GM23338 (cell line): ENCODE data around the gene LTB. TPM values are rescaled to one million over a fixed set of nuclear protein-coding genes. Genes with fewer than 3 reads are reported as not detected.

Experiments used
- ATAC-seq: fragments of 200-7000 bp; cut with Tn5 transposase; 3 replicates; pipeline ENCODE4 v1.9.1; 2020
- DNase-seq: peaks from one replicate; pipeline ENCODE4 v3.0.0-alpha.2; 2015; ENCODE audit warnings: low spot score
- H2AFZ ChIP-seq: fragments of 200-600 bp; sonication (generic); 2 replicates; pipeline ENCODE4 v1.8.0; 2016; ENCODE audit warnings: antibody characterized with exemption, mild to moderate bottlenecking, moderate library complexity
- H3F3A ChIP-seq: fragments of 200-600 bp; sonication (generic); replicated peaks from 2 replicates; pipeline ENCODE4 v1.8.0; 2017; ENCODE audit warnings: antibody characterized with exemption, mixed run types, low read depth
- H3K27ac ChIP-seq: fragments of 200-600 bp; sonication (generic); 2 replicates; pipeline ENCODE4 v1.6.1; 2016; ENCODE audit warnings: low read depth
- H3K27me3 ChIP-seq: fragments of 200-600 bp; sonication (generic); 2 replicates; pipeline ENCODE4 v1.8.0; 2016; ENCODE audit warnings: mild to moderate bottlenecking, mixed run types, moderate library complexity; ENCODE audit not compliant: insufficient read depth
- H3K36me3 ChIP-seq: fragments of 200-600 bp; sonication (generic); 2 replicates; pipeline ENCODE4 v1.8.0; 2016; ENCODE audit warnings: mild to moderate bottlenecking; ENCODE audit not compliant: insufficient read depth
- H3K4me1 ChIP-seq: fragments of 200-600 bp; sonication (generic); 2 replicates; pipeline ENCODE4 v1.8.0; 2016; ENCODE audit warnings: mild to moderate bottlenecking, moderate library complexity; ENCODE audit not compliant: insufficient read depth
- H3K4me2 ChIP-seq: fragments of 200-600 bp; sonication (generic); 2 replicates; pipeline ENCODE4 v1.7.1; 2017; ENCODE audit warnings: mixed run types
- H3K4me3 ChIP-seq: fragments of 200-600 bp; sonication (generic); 2 replicates; pipeline ENCODE4 v1.6.1; 2016; ENCODE audit warnings: mixed run types
- H3K79me2 ChIP-seq: fragments of 200-600 bp; sonication (generic); replicated peaks from 2 replicates; pipeline ENCODE4 v1.8.0; 2017; ENCODE audit warnings: mild to moderate bottlenecking; ENCODE audit not compliant: insufficient read depth
- H3K9me2 ChIP-seq: fragments of 200-600 bp; sonication (generic); 2 replicates; pipeline ENCODE4 v1.8.0; 2017; ENCODE audit not compliant: insufficient read depth
- H4K20me1 ChIP-seq: fragments of 200-600 bp; sonication (generic); replicated peaks from 2 replicates; pipeline ENCODE4 v1.8.0; 2017; ENCODE audit warnings: mild to moderate bottlenecking; ENCODE audit not compliant: insufficient read depth
- H3K27ac Mint-ChIP-seq: 2 replicates; pipeline ENCODE4 v1.8.0; 2020; ENCODE audit warnings: inconsistent platforms, mild to moderate bottlenecking, moderate library complexity, mixed read lengths
- H3K27me3 Mint-ChIP-seq: 3 replicates; pipeline ENCODE4 v1.8.0; 2022; ENCODE audit warnings: low read depth, mild to moderate bottlenecking, moderate library complexity, mixed read lengths, inconsistent platforms; ENCODE audit not compliant: insufficient read depth, poor library complexity
- H3K36me3 Mint-ChIP-seq: 3 replicates; pipeline ENCODE4 v1.8.0; 2021; ENCODE audit warnings: low read depth, mild to moderate bottlenecking, inconsistent platforms, moderate library complexity, mixed read lengths
- H3K4me1 Mint-ChIP-seq: 3 replicates; pipeline ENCODE4 v1.8.0; 2020; ENCODE audit warnings: mild to moderate bottlenecking, inconsistent platforms, mixed read lengths
- H3K4me3 Mint-ChIP-seq: 3 replicates; pipeline ENCODE4 v1.8.0; 2021; ENCODE audit warnings: moderate library complexity, mild to moderate bottlenecking, inconsistent platforms, mixed read lengths
- H3K9me3 Mint-ChIP-seq: 3 replicates; pipeline ENCODE4 v1.8.0; 2020; ENCODE audit warnings: moderate library complexity, mild to moderate bottlenecking, inconsistent platforms, mixed read lengths
- CREB1 ChIP-seq: fragments of 250-450 bp; sonication (Bioruptor Pico); IDR thresholded peaks from 2 replicates; pipeline ENCODE4 v1.5.0; 2020; ENCODE audit warnings: low read depth, mild to moderate bottlenecking, moderate library complexity
- EZH2 ChIP-seq: fragments of 200-600 bp; sonication (generic); IDR thresholded peaks from one replicate; pipeline ENCODE4 v1.8.0; 2017; ENCODE audit warnings: antibody characterized with exemption, mild to moderate bottlenecking, low read depth; ENCODE audit not compliant: unreplicated experiment
- EZH2phosphoT487 ChIP-seq: fragments of 200-600 bp; sonication (generic); IDR thresholded peaks from one replicate; pipeline ENCODE4 v1.8.1; 2018; ENCODE audit warnings: antibody characterized with exemption; ENCODE audit not compliant: unreplicated experiment
- JUNB ChIP-seq: IDR thresholded peaks from one replicate; pipeline ENCODE4 v1.6.1; 2016; ENCODE audit warnings: antibody characterized with exemption; ENCODE audit not compliant: unreplicated experiment
- NANOG ChIP-seq: IDR thresholded peaks from 2 replicates; pipeline ENCODE4 v1.6.1; 2016; ENCODE audit warnings: antibody characterized with exemption, borderline replicate concordance
- POLR2AphosphoS5 ChIP-seq: IDR thresholded peaks from 2 replicates; pipeline ENCODE4 v1.6.1; 2016; ENCODE audit warnings: antibody characterized with exemption, low read depth
- STAT1 ChIP-seq: IDR thresholded peaks from one replicate; pipeline ENCODE4 v1.6.1; 2016; ENCODE audit warnings: antibody characterized with exemption; ENCODE audit not compliant: unreplicated experiment
- ZNF114 ChIP-seq: fragments of 250-450 bp; sonication (Bioruptor Pico); IDR thresholded peaks from 2 replicates; pipeline ENCODE4 v1.5.0; 2020; ENCODE audit warnings: mild to moderate bottlenecking, moderate library complexity
- ZNF331 ChIP-seq: fragments of 250-450 bp; sonication (Bioruptor Pico); IDR thresholded peaks from 2 replicates; pipeline ENCODE4 v1.5.0; 2020; ENCODE audit warnings: low read depth, mild to moderate bottlenecking, moderate library complexity
- polyA plus RNA-seq: library from polyadenylated mRNA; unstranded; fragments of >200 nt; fragmentation: Nextera tagmentation; extraction: Ambion mirVana; gene quantifications from 2 replicates; pipeline ENCODE4 v1.2.1, GENCODE V29; 2016
- total RNA-seq: library from RNA; depleted of rRNA; stranded (reverse); fragments of >200 nt; shearing (Covaris generic); gene quantifications from 2 replicates; pipeline ENCODE4 v1.2.3, GENCODE V29; 2014
- TF ChIP-seq, protein P1 (sequence below), 2 experiments: fragments of 200-600 bp in 1 of 2; sonication (generic) in 1 of 2; conservative IDR thresholded peaks; 2 replicates each; pipeline versions ENCODE4 v1.5.1 to v1.6.1; 2016 to 2017; ENCODE audit warnings: antibody characterized with exemption in 2 of 2, low read depth in 2 of 2, mild to moderate bottlenecking in 2 of 2, moderate library complexity in 1 of 2
- TF ChIP-seq, protein P2 (sequence below): fragments of 250-450 bp; sonication (Bioruptor Pico); IDR thresholded peaks from 2 replicates; pipeline ENCODE4 v1.5.0; 2020; ENCODE audit warnings: mild to moderate bottlenecking, moderate library complexity
- TF ChIP-seq, protein P3 (sequence below): IDR thresholded peaks from 2 replicates; pipeline ENCODE4 v1.6.1; 2016; ENCODE audit warnings: antibody characterized with exemption
- TF ChIP-seq, protein P4 (sequence below): IDR thresholded peaks from one replicate; pipeline ENCODE4 v1.6.1; 2018; ENCODE audit warnings: antibody characterized with exemption; ENCODE audit not compliant: unreplicated experiment

LTB gene
- total and polyA plus RNA-seq, 2 experiments from 2014 or later, result 1.7 TPM; not detected in 1

DNA sequence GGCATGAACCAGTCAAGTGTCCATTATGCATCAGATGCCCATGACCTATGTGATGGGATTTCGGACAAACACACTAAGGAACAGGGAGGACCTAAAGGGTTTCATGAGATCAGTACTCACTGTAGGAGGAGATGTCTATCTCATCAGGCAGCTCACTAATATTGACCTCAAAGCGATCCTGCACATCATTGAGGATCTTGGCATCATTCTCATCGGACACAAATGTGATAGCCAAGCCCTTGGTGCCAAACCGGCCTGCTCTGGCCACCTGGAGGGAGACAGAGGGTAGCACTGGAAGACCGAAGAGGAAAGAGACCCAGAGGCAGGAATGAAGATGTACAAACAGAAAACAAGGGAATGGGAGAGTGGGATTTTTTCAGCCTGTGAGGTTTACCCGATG lies 51.6 kb downstream of the LTB start:
- peaks cover 37% of the 10 kb centered on the region for H3K79me2 ChIP-seq
- H3K27ac ChIP-seq, result no peak overlapping the region; the same call in 1 of the 2 replicates
- H3F3A ChIP-seq, result peaks cover 61% of the 10 kb centered on the region
- H3K4me2 ChIP-seq, result no peak overlapping the region
- H3K9me3 Mint-ChIP-seq, result no peaks in the 10 kb centered on the region
- no peaks in the 10 kb centered on the region for H3K27me3 ChIP-seq
- peaks cover 41% of the 10 kb centered on the region for H4K20me1 ChIP-seq
- no peak overlapping the region for H2AFZ ChIP-seq
- peaks cover 71% of the 10 kb centered on the region for H3K36me3 Mint-ChIP-seq
- H3K27me3 Mint-ChIP-seq, result peaks cover 13% of the 10 kb centered on the region
- no peak overlapping the region for H3K27ac Mint-ChIP-seq
- peaks cover 59% of the 10 kb centered on the region for H3K36me3 ChIP-seq
- no peak overlapping the region for H3K4me3 Mint-ChIP-seq
- no peak for ATAC-seq
- H3K4me3 ChIP-seq, result no peak overlapping the region
- H3K9me2 ChIP-seq, result no peaks in the 10 kb centered on the region
- H3K4me1 Mint-ChIP-seq, result peaks cover 37% of the 10 kb centered on the region
- H3K4me1 ChIP-seq, result peaks cover 4% of the 10 kb centered on the region
- no peak for DNase-seq
- TF ChIP-seq, protein P1, sequence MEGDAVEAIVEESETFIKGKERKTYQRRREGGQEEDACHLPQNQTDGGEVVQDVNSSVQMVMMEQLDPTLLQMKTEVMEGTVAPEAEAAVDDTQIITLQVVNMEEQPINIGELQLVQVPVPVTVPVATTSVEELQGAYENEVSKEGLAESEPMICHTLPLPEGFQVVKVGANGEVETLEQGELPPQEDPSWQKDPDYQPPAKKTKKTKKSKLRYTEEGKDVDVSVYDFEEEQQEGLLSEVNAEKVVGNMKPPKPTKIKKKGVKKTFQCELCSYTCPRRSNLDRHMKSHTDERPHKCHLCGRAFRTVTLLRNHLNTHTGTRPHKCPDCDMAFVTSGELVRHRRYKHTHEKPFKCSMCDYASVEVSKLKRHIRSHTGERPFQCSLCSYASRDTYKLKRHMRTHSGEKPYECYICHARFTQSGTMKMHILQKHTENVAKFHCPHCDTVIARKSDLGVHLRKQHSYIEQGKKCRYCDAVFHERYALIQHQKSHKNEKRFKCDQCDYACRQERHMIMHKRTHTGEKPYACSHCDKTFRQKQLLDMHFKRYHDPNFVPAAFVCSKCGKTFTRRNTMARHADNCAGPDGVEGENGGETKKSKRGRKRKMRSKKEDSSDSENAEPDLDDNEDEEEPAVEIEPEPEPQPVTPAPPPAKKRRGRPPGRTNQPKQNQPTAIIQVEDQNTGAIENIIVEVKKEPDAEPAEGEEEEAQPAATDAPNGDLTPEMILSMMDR (conservative IDR thresholded peaks at IDR 0.05; ENCODE audit: low read depth in 2 of 2), result no peak
- no peak for TF ChIP-seq JUNB
- no peak for TF ChIP-seq NANOG
- TF ChIP-seq, protein P2, sequence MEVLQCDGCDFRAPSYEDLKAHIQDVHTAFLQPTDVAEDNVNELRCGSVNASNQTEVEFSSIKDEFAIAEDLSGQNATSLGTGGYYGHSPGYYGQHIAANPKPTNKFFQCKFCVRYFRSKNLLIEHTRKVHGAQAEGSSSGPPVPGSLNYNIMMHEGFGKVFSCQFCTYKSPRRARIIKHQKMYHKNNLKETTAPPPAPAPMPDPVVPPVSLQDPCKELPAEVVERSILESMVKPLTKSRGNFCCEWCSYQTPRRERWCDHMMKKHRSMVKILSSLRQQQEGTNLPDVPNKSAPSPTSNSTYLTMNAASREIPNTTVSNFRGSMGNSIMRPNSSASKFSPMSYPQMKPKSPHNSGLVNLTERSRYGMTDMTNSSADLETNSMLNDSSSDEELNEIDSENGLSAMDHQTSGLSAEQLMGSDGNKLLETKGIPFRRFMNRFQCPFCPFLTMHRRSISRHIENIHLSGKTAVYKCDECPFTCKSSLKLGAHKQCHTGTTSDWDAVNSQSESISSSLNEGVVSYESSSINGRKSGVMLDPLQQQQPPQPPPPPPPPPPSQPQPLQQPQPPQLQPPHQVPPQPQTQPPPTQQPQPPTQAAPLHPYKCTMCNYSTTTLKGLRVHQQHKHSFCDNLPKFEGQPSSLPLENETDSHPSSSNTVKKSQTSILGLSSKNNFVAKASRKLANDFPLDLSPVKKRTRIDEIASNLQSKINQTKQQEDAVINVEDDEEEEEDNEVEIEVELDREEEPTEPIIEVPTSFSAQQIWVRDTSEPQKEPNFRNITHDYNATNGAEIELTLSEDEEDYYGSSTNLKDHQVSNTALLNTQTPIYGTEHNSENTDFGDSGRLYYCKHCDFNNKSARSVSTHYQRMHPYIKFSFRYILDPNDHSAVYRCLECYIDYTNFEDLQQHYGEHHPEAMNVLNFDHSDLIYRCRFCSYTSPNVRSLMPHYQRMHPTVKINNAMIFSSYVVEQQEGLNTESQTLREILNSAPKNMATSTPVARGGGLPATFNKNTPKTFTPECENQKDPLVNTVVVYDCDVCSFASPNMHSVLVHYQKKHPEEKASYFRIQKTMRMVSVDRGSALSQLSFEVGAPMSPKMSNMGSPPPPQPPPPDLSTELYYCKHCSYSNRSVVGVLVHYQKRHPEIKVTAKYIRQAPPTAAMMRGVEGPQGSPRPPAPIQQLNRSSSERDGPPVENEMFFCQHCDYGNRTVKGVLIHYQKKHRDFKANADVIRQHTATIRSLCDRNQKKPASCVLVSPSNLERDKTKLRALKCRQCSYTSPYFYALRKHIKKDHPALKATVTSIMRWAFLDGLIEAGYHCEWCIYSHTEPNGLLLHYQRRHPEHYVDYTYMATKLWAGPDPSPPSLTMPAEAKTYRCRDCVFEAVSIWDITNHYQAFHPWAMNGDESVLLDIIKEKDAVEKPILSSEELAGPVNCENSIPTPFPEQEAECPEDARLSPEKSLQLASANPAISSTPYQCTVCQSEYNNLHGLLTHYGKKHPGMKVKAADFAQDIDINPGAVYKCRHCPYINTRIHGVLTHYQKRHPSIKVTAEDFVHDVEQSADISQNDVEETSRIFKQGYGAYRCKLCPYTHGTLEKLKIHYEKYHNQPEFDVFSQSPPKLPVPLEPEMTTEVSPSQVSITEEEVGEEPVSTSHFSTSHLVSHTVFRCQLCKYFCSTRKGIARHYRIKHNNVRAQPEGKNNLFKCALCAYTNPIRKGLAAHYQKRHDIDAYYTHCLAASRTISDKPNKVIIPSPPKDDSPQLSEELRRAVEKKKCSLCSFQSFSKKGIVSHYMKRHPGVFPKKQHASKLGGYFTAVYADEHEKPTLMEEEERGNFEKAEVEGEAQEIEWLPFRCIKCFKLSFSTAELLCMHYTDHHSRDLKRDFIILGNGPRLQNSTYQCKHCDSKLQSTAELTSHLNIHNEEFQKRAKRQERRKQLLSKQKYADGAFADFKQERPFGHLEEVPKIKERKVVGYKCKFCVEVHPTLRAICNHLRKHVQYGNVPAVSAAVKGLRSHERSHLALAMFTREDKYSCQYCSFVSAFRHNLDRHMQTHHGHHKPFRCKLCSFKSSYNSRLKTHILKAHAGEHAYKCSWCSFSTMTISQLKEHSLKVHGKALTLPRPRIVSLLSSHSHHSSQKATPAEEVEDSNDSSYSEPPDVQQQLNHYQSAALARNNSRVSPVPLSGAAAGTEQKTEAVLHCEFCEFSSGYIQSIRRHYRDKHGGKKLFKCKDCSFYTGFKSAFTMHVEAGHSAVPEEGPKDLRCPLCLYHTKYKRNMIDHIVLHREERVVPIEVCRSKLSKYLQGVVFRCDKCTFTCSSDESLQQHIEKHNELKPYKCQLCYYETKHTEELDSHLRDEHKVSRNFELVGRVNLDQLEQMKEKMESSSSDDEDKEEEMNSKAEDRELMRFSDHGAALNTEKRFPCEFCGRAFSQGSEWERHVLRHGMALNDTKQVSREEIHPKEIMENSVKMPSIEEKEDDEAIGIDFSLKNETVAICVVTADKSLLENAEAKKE (CRISPR knock-in tag), result no peak
- no peak for TF ChIP-seq ZNF114 (CRISPR knock-in tag)
- no peak for TF ChIP-seq ZNF331
- TF ChIP-seq CREB1 (CRISPR knock-in tag), result no peak
- no peak for TF ChIP-seq STAT1
- TF ChIP-seq, protein P3, sequence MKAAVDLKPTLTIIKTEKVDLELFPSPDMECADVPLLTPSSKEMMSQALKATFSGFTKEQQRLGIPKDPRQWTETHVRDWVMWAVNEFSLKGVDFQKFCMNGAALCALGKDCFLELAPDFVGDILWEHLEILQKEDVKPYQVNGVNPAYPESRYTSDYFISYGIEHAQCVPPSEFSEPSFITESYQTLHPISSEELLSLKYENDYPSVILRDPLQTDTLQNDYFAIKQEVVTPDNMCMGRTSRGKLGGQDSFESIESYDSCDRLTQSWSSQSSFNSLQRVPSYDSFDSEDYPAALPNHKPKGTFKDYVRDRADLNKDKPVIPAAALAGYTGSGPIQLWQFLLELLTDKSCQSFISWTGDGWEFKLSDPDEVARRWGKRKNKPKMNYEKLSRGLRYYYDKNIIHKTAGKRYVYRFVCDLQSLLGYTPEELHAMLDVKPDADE, result no peak
- TF ChIP-seq EZH2phosphoT487, result no peak
- TF ChIP-seq, protein P4, sequence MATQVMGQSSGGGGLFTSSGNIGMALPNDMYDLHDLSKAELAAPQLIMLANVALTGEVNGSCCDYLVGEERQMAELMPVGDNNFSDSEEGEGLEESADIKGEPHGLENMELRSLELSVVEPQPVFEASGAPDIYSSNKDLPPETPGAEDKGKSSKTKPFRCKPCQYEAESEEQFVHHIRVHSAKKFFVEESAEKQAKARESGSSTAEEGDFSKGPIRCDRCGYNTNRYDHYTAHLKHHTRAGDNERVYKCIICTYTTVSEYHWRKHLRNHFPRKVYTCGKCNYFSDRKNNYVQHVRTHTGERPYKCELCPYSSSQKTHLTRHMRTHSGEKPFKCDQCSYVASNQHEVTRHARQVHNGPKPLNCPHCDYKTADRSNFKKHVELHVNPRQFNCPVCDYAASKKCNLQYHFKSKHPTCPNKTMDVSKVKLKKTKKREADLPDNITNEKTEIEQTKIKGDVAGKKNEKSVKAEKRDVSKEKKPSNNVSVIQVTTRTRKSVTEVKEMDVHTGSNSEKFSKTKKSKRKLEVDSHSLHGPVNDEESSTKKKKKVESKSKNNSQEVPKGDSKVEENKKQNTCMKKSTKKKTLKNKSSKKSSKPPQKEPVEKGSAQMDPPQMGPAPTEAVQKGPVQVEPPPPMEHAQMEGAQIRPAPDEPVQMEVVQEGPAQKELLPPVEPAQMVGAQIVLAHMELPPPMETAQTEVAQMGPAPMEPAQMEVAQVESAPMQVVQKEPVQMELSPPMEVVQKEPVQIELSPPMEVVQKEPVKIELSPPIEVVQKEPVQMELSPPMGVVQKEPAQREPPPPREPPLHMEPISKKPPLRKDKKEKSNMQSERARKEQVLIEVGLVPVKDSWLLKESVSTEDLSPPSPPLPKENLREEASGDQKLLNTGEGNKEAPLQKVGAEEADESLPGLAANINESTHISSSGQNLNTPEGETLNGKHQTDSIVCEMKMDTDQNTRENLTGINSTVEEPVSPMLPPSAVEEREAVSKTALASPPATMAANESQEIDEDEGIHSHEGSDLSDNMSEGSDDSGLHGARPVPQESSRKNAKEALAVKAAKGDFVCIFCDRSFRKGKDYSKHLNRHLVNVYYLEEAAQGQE, result no peak
- no peak for TF ChIP-seq EZH2
- no peak; the same call in 1 of the 2 replicates for TF ChIP-seq POLR2AphosphoS5
